ENCODE measurements around the gene TPK1.
A peak's percentile ranks its signal among the peaks of the same experiment; 100 is the strongest.
"Not testable (repeated sequence)": the region's sequence is repeated elsewhere in the genome, so short reads cannot be mapped to it uniquely, and the experiment has no call there.

Gene TPK1

GRCh38 chr7:144775749-144776148, 60.1 kb downstream of the TPK1 start:
- DNase-seq, result no peak

GRCh38 chr7:144771927-144772326, 63.9 kb downstream of the TPK1 start:
- no peak for DNase-seq

GRCh38 chr7:144771174-144771573, 64.7 kb downstream of the TPK1 start:
- DNase-seq, result no peak

- no peak for DNase-seq
Measured at GRCh38 chr7:144769352-144769751, 66.5 kb downstream of the TPK1 start.

- DNase-seq, result no peak
Measured at GRCh38 chr7:144768633-144769032, 67.2 kb downstream of the TPK1 start.

GRCh38 chr7:144763291-144763690, 72.6 kb downstream of the TPK1 start:
- DNase-seq, result no peak

GRCh38 chr7:144762853-144763252, 73.0 kb downstream of the TPK1 start:
- DNase-seq, result no peak

GRCh38 chr7:144761493-144761892, 74.4 kb downstream of the TPK1 start:
- DNase-seq, result no peak

GRCh38 chr7:144759653-144760052, 76.2 kb downstream of the TPK1 start:
- DNase-seq, result no peak

GRCh38 chr7:144747936-144748335, 87.9 kb downstream of the TPK1 start:
- DNase-seq, result no peak

GRCh38 chr7:144738708-144739314, 97.0 kb downstream of the TPK1 start:
- DNase-seq, result no peak

- DNase-seq, result no peak
Measured at GRCh38 chr7:144738146-144738545, 97.7 kb downstream of the TPK1 start.

GRCh38 chr7:144736880-144737493, 98.9 kb downstream of the TPK1 start:
- no peak for DNase-seq

- DNase-seq, result no peak
Measured at GRCh38 chr7:144735505-144736276, 100.2 kb downstream of the TPK1 start.

- DNase-seq, result no peak
Measured at GRCh38 chr7:144731661-144732351, 104.0 kb downstream of the TPK1 start.

GRCh38 chr7:144730224-144730623, 105.6 kb downstream of the TPK1 start:
- no peak for DNase-seq

GRCh38 chr7:144729226-144729625, 106.6 kb downstream of the TPK1 start:
- no peak for DNase-seq

- no peak for DNase-seq
Measured at GRCh38 chr7:144728551-144728950, 107.3 kb downstream of the TPK1 start.

GRCh38 chr7:144726840-144727239, 109.0 kb downstream of the TPK1 start:
- not testable (repeated sequence) for DNase-seq

- DNase-seq, result no peak
Measured at GRCh38 chr7:144725070-144725469, 110.8 kb downstream of the TPK1 start.

- DNase-seq, result peak; percentile 29
Measured at GRCh38 chr7:144723301-144723700, 112.6 kb downstream of the TPK1 start.

- DNase-seq, result no peak
Measured at GRCh38 chr7:144720710-144721109, 115.1 kb downstream of the TPK1 start.

- no peak for DNase-seq
Measured at GRCh38 chr7:144720149-144720548, 115.7 kb downstream of the TPK1 start.

- no peak for DNase-seq
Measured at GRCh38 chr7:144717720-144718119, 118.1 kb downstream of the TPK1 start.

Measured in eye (tissue), 1 donor.